D721Med (cell line): ENCODE data around the gene WIPF3.

Experiments used
- DNase-seq: peaks from one replicate; pipeline ENCODE4 v3.0.0; 2011; ENCODE audit warnings: low spot score; ENCODE audit not compliant: insufficient read length
- FAIRE-seq: peaks from 2 replicates; lab custom pipeline; 2011; peaks lifted over from hg19 to GRCh38; lab: Jason Lieb, UNC
- TF ChIP-seq, protein P1 (sequence below): IDR thresholded peaks from 2 replicates; pipeline ENCODE4 v1.5.1; 2012; ENCODE audit warnings: mild to moderate bottlenecking, control low read depth; ENCODE audit not compliant: insufficient read depth; ENCODE audit errors: missing control alignments

WIPF3 gene

DNA sequence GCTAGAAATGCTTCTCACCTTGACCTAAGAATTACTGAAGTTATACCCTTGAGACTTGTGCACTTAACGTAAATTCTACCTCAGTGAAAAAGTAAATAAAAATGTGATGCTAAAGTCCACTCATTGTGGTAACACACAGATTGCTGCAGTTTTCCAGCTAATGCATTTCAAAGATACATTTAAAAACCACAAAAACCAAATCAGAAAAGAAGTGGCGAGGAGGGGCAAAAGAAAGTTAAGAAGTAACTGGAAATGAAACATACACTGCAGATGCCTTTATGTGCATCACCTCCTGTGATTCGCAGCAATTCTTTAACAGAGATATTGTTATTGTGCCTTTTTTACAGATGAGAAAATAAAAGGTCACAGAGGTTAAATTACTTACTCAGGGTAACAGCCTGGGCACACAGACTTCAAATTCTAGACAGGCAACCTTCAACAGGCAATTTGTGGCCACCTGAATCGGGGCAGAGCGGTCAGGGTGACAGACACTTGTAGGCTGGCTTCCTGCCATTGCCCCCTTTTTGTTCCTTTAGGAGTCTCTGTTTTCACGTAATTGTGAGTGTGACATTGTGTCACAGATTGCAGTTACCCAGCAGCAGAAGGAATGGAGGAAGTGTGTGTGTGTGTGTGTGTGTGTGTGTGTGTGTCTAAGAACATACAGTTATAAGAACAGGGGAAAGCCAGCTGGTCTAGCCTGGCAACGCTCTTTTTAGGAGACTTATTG, 1.9 kb downstream of the WIPF3 start:
- TF ChIP-seq, protein P1, sequence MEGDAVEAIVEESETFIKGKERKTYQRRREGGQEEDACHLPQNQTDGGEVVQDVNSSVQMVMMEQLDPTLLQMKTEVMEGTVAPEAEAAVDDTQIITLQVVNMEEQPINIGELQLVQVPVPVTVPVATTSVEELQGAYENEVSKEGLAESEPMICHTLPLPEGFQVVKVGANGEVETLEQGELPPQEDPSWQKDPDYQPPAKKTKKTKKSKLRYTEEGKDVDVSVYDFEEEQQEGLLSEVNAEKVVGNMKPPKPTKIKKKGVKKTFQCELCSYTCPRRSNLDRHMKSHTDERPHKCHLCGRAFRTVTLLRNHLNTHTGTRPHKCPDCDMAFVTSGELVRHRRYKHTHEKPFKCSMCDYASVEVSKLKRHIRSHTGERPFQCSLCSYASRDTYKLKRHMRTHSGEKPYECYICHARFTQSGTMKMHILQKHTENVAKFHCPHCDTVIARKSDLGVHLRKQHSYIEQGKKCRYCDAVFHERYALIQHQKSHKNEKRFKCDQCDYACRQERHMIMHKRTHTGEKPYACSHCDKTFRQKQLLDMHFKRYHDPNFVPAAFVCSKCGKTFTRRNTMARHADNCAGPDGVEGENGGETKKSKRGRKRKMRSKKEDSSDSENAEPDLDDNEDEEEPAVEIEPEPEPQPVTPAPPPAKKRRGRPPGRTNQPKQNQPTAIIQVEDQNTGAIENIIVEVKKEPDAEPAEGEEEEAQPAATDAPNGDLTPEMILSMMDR, result no peak
- no peak for DNase-seq
- no peak for FAIRE-seq

DNA sequence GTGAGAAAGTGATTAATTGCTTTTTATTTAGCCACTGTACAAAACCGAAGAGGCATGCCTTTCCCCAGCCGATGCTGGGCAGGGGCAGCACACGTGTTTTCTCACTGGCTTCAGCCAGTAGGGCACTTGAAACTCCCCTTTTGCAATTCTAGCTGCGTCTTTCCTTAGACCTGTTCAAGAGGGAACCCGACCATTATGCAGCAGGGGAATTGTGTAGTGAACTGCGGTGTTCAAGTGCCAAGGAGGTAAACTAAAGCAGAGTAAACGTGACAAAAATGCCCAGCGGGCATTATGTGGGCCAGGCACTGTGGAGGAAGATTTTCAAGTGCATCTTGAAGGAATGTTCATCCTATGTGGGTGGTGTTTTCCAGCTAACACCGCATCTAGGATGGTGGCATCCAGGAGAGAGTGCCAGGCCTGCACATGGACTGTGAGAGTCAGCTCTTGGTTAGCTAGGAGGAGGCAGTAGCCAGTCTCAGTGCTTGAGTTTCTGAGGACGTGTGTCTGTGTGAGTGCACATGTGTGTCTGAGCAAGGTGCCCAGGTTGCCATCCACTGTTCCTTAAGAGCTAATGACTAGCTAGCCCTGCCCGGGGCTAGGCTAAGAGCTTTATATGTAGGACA, 3.3 kb downstream of the WIPF3 start:
- DNase-seq (no peak), FAIRE-seq (no peak)
- TF ChIP-seq, protein P1, result no peak

GRCh38 chr7:29810297-29810696, 4.0 kb downstream of the WIPF3 start:
- FAIRE-seq (no peak), DNase-seq (no peak)
- TF ChIP-seq, protein P1, result no peak

DNA sequence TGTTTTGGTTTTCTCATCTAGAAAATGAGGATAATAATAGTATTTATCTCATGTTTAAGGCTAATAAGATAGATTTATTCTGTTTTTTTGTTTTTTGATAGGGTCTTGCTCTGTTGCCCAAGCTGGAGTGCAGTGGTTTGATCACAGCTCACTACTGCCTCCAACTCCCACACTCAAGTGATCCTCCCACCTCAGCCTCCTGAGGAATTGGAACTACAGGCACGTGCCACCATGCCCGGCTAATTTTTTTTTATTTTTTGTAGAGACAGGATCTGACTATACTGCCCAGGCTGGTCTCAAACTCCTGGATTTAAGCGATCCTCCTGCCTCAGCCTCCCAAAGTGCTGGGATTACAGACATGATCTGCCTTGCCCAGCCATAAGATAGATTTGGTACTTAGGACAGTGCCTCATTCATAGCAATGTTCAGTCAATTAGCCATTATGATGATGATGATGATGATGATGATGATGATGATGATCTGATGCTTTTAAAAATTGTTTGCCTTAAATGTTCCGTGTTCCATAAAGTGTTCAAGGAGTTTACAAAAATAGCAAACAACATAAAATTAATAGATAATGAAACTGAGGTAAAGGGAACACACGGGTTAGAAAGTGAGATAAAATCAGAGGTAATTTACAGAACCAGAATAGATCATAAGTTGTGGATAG, 4.6 kb downstream of the WIPF3 start:
- TF ChIP-seq, protein P1, result no peak
- no peak for FAIRE-seq
- DNase-seq, result no peak

DNA sequence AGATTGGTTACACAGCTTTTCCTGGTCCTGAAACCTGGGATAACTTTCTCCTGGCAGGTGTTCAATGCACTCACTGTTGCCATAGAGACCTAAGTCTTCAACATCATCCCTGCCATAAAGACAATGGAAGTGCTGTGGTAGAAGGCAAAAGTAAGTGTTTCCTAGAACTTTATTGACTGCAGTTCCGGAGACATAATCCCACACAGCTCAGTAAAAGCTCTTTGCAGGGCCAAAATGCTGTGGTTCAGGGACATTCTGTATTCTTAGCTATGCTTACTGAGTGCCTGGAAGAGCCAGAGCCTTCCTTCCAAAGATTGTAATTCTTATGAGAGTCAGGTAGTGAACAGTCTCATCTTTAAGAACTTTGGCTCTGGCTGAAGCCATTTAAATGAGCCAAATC, 5.3 kb downstream of the WIPF3 start:
- FAIRE-seq, result no peak
- DNase-seq, result no peak
- TF ChIP-seq, protein P1, result no peak

DNA sequence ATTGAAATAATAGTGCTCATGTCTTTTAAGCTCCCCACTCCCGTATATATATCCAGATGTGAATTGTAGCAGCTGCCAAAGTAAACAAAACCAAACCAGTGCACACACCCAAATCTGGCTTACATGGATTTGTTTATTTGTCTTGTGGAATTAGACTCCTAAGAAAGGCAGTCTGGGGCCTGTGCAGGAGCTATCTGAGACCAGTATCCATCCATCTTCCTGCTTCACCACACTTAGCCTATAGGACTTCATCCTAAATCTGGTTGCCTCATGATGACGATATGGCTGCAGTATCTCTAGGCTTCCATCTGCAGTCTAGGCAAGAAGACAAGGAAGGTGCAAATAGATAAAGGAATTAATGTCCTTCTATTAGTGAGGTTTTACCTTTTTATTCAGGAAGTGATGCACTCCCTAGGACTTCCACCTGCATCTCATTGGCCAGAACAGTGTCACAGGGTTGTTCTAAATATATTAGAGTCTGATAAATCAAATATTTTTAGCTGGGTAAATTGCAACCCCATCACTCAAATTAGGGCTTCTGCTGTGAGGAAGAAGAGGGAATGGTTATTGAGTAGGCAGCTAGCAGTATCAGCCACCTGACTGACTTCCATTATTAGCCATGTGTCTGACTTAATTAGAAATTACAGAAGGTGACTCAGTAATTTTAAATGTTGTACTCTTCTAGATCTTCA, 6.0 kb downstream of the WIPF3 start:
- FAIRE-seq (no peak), DNase-seq (no peak)
- TF ChIP-seq, protein P1, result no peak
